IMR-90 (cell line): ENCODE measurements around the gene QARS1.

Source experiments
- CEBPB ChIP-seq: IDR thresholded peaks from 2 replicates; pipeline ENCODE4 v1.6.1; 2012; ENCODE audit warnings: low read depth, low read length, improper control_type of control experiment
- ELK1 ChIP-seq: fragments of 150-350 bp; IDR thresholded peaks from 2 replicates; pipeline ENCODE4 v1.6.1; 2016; ENCODE audit warnings: low read depth, mild to moderate bottlenecking, low read length, moderate library complexity, borderline replicate concordance
- FOS ChIP-seq: fragments of 150-350 bp; IDR thresholded peaks from 2 replicates; pipeline ENCODE4 v1.6.1; 2016; ENCODE audit warnings: low read depth, low read length
- MAFK ChIP-seq: IDR thresholded peaks from 2 replicates; pipeline ENCODE4 v1.6.1; 2012; ENCODE audit warnings: low read depth, low read length, improper control_type of control experiment
- POLR2A ChIP-seq: IDR thresholded peaks from 2 replicates; pipeline ENCODE4 v1.6.1; 2012; ENCODE audit warnings: mild to moderate bottlenecking, low read depth, low read length
- SMC3 ChIP-seq: fragments of 150-350 bp; IDR thresholded peaks from 2 replicates; pipeline ENCODE4 v1.6.1; 2016; ENCODE audit warnings: low read depth, mild to moderate bottlenecking, antibody characterized with exemption, low read length, moderate library complexity
- TF ChIP-seq, protein P1 (sequence below): conservative IDR thresholded peaks from 2 replicates; pipeline ENCODE4 v1.5.1; 2012; ENCODE audit warnings: mild to moderate bottlenecking, low read depth, low read length, improper control_type of control experiment

- TF ChIP-seq, protein P1, sequence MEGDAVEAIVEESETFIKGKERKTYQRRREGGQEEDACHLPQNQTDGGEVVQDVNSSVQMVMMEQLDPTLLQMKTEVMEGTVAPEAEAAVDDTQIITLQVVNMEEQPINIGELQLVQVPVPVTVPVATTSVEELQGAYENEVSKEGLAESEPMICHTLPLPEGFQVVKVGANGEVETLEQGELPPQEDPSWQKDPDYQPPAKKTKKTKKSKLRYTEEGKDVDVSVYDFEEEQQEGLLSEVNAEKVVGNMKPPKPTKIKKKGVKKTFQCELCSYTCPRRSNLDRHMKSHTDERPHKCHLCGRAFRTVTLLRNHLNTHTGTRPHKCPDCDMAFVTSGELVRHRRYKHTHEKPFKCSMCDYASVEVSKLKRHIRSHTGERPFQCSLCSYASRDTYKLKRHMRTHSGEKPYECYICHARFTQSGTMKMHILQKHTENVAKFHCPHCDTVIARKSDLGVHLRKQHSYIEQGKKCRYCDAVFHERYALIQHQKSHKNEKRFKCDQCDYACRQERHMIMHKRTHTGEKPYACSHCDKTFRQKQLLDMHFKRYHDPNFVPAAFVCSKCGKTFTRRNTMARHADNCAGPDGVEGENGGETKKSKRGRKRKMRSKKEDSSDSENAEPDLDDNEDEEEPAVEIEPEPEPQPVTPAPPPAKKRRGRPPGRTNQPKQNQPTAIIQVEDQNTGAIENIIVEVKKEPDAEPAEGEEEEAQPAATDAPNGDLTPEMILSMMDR, result no peak
- TF ChIP-seq MAFK, result no peak
- TF ChIP-seq CEBPB, result no peak
- no peak for TF ChIP-seq FOS
- no peak for TF ChIP-seq SMC3
- no peak for TF ChIP-seq POLR2A
- TF ChIP-seq ELK1, result no peak
Observed at GRCh38 chr3:49112262-49112661, 7.7 kb upstream of the QARS1 start.
